ENCODE results near the gene DNAJC7.

- TF ChIP-seq CTCF (IDR thresholded peaks at IDR 0.05) (no peak), POLR2AphosphoS5 (IDR thresholded peaks at IDR 0.05) (no peak)
These were observed 20.4 kb downstream of the DNAJC7 start for GRCh38 chr17:41996855-41997164.
